Activated CD8-positive, alpha-beta memory T cell treated with anti-CD3 and anti-CD28 coated beads for 24 hours (primary cell): Measurements from ENCODE around the gene CARD19.
"Not testable (repeated sequence)": the region's sequence is repeated elsewhere in the genome, so short reads cannot be mapped to it uniquely, and the experiment has no call there.

Source experiments
- DNase-seq: peaks from one replicate; pipeline ENCODE4 v3.0.0-alpha.2; 2020

CARD19 gene

GRCh38 chr9:93107825-93108161 is 11.8 kb downstream of the CARD19 start:
- DNase-seq, result no peak

GRCh38 chr9:93108291-93109041 is 12.4 kb downstream of the CARD19 start:
- DNase-seq, result peak; percentile 63

- peak; percentile 54 for DNase-seq
These were observed 14.4 kb downstream of the CARD19 start for GRCh38 chr9:93110311-93110855.

GRCh38 chr9:93111001-93111370 is 15.0 kb downstream of the CARD19 start:
- DNase-seq, result peak; percentile 49

GRCh38 chr9:93111371-93112115 is 15.5 kb downstream of the CARD19 start:
- DNase-seq, result peak; percentile 55

GRCh38 chr9:93112116-93112863 is 16.3 kb downstream of the CARD19 start:
- DNase-seq, result no peak

- no peak for DNase-seq
These were observed 16.9 kb downstream of the CARD19 start for GRCh38 chr9:93112864-93113389.

- DNase-seq, result peak; percentile 50
These were observed 18.4 kb downstream of the CARD19 start for GRCh38 chr9:93114169-93114983.

- DNase-seq, result no peak
These were observed 18.9 kb downstream of the CARD19 start for GRCh38 chr9:93114984-93115335.

- DNase-seq, result no peak
These were observed 19.6 kb downstream of the CARD19 start for GRCh38 chr9:93115486-93116071.

- DNase-seq, result no peak
These were observed 20.3 kb downstream of the CARD19 start for GRCh38 chr9:93116072-93116961.

- not testable (repeated sequence) for DNase-seq
These were observed 21.5 kb downstream of the CARD19 start for GRCh38 chr9:93117521-93117920.

- peak; percentile 55 for DNase-seq
These were observed 22.2 kb downstream of the CARD19 start for GRCh38 chr9:93117924-93118862.

GRCh38 chr9:93118863-93119702 is 23.1 kb downstream of the CARD19 start:
- peak; percentile 57 for DNase-seq

- DNase-seq, result no peak
These were observed 23.6 kb downstream of the CARD19 start for GRCh38 chr9:93119703-93119952.

GRCh38 chr9:93119953-93120845 is 24.2 kb downstream of the CARD19 start:
- peak; percentile 72 for DNase-seq

- DNase-seq, result peak; percentile 49
These were observed 24.9 kb downstream of the CARD19 start for GRCh38 chr9:93120846-93121315.
